GM18951 (cell line): ENCODE results near the gene SLC25A17.
"Not testable (repeated sequence)": the region's sequence is repeated elsewhere in the genome, so short reads cannot be mapped to it uniquely, and the experiment has no call there.

Experiments used
- POLR2A ChIP-seq: IDR thresholded peaks from 4 replicates; pipeline ENCODE4 v1.6.1; 2011; ENCODE audit warnings: mild to moderate bottlenecking; ENCODE audit not compliant: insufficient read length, insufficient read depth; ENCODE audit errors: extremely low read depth
- in situ Hi-C: fragments of 300-500 bp; cut with MboI; formaldehyde crosslinking; loops from one replicate; pipeline ENCODE4 v1.12.0; 2022; ENCODE audit warnings: low sequenced_read_pairs, mixed read lengths, inconsistent platforms; ENCODE audit not compliant: unreplicated experiment

SLC25A17 gene

GRCh38 chr22:40844951-40845350 is 25.8 kb upstream of the SLC25A17 start:
- in situ Hi-C loops, result no loop called here
- no peak for TF ChIP-seq POLR2A

GRCh38 chr22:40838486-40838885 is 19.3 kb upstream of the SLC25A17 start:
- in situ Hi-C loops, result no loop called here
- TF ChIP-seq POLR2A, result no peak

GRCh38 chr22:40834619-40835018 is 15.5 kb upstream of the SLC25A17 start:
- in situ Hi-C loops, result no loop called here
- no peak for TF ChIP-seq POLR2A

- in situ Hi-C loops, result no loop called here
- no peak for TF ChIP-seq POLR2A
Observed at GRCh38 chr22:40829131-40829530, 10.0 kb upstream of the SLC25A17 start.

- no peak for TF ChIP-seq POLR2A
- in situ Hi-C loops, result no loop called here
Observed at GRCh38 chr22:40826984-40827741, 8.0 kb upstream of the SLC25A17 start.

- in situ Hi-C loops, result not testable (repeated sequence)
Observed at GRCh38 chr22:40826292-40826691, 7.1 kb upstream of the SLC25A17 start.

- in situ Hi-C loops, result no loop called here
- TF ChIP-seq POLR2A, result no peak
Observed at GRCh38 chr22:40823426-40823825, 4.3 kb upstream of the SLC25A17 start.

GRCh38 chr22:40819599-40820140 is 524 bp upstream of the SLC25A17 start:
- no peak for TF ChIP-seq POLR2A
- in situ Hi-C loops, result no loop called here

GRCh38 chr22:40818192-40818746 is 877 bp downstream of the SLC25A17 start:
- TF ChIP-seq POLR2A, result no peak
- in situ Hi-C loops, result no loop called here

- in situ Hi-C loops, result no loop called here
- TF ChIP-seq POLR2A, result no peak
Observed at GRCh38 chr22:40817737-40818136, 1.4 kb downstream of the SLC25A17 start.

GRCh38 chr22:40813912-40814315 is 5.2 kb downstream of the SLC25A17 start:
- TF ChIP-seq POLR2A, result no peak

GRCh38 chr22:40808018-40808841 is 10.9 kb downstream of the SLC25A17 start:
- in situ Hi-C loops, result no loop called here
- TF ChIP-seq POLR2A, result no peak

More at GRCh38 chr22:40813912-40814315, 5.2 kb downstream of the SLC25A17 start:
- in situ Hi-C loops, result no loop called here

GRCh38 chr22:40806711-40807110 is 12.4 kb downstream of the SLC25A17 start:
- in situ Hi-C loops, result no loop called here
- no peak for TF ChIP-seq POLR2A
